Measurements from ENCODE around the gene KAT8. TPM values are rescaled to one million over a fixed set of nuclear protein-coding genes. Genes with fewer than 3 reads are reported as not detected.

KAT8 gene
- total and polyA plus RNA-seq, 9 of the 15 experiments (the other 6 are each of a cell fraction or from before 2014, with no cell fraction given): 10.0 to 98.5 (median 76.4) TPM

Small RNA genes lying within 50 kb of the gene (small RNA-seq; reads per million reads assigned to genes)
- not detected for gene AC009088.4
- not detected for gene NDUFA3P6

Other genes starting within 250 kb of the KAT8 start
Only the 7 nearest of the 21 such genes appear.
- 8.1 and 11.4 TPM in 2 replicates for gene ZNF668, start 43.4 kb upstream of the KAT8 start, total RNA-seq (2014; rRNA removed)
- gene ZNF668, start 43.4 kb upstream of the KAT8 start, total RNA-seq (2014; rRNA removed; fragmentation: Illumina TruSeq; extraction: Trizol): 0.83 and 1.6 TPM in 2 replicates
- 4.4 and 5.2 TPM in 2 replicates for gene ZNF668, start 43.4 kb upstream of the KAT8 start, total RNA-seq (2015; rRNA removed; fragmentation: Illumina TruSeq; extraction: Trizol)
- gene ZNF668, start 43.4 kb upstream of the KAT8 start, total RNA-seq (2021): 13.5 and 15.3 TPM in 2 replicates
- gene ZNF668, start 43.4 kb upstream of the KAT8 start, polyA plus RNA-seq (2011; rRNA removed): 3.0 and 4.7 TPM in 2 replicates
- gene ZNF668, start 43.4 kb upstream of the KAT8 start, polyA plus RNA-seq (2014; fragmentation: Illumina TruSeq; extraction: Trizol): 3.1 and 3.3 TPM in 2 replicates
- under 1 TPM in 1 of 2 experiments, not detected in 1; 0.04 TPM for gene ZNF668, start 43.4 kb upstream of the KAT8 start, polyA plus RNA-seq (2014; fragmentation: Nextera tagmentation; extraction: Ambion mirVana)
- 7.9 and 10.1 TPM in 2 replicates for gene ZNF668, start 43.4 kb upstream of the KAT8 start, polyA plus RNA-seq (2014; rRNA removed)
- gene ZNF646, start 43.2 kb upstream of the KAT8 start, total RNA-seq (2014; rRNA removed): 17.3 and 20.7 TPM in 2 replicates
- gene ZNF646, start 43.2 kb upstream of the KAT8 start, total RNA-seq (2014; rRNA removed; fragmentation: Illumina TruSeq; extraction: Trizol): 3.8 and 4.3 TPM in 2 replicates
- 10.6 and 10.7 TPM in 2 replicates for gene ZNF646, start 43.2 kb upstream of the KAT8 start, total RNA-seq (2015; rRNA removed; fragmentation: Illumina TruSeq; extraction: Trizol)
- 16.1 and 20.6 TPM in 2 replicates for gene ZNF646, start 43.2 kb upstream of the KAT8 start, total RNA-seq (2021)
- gene ZNF646, start 43.2 kb upstream of the KAT8 start, polyA plus RNA-seq (2011; rRNA removed): 3.4 and 4.8 TPM in 2 replicates
- gene ZNF646, start 43.2 kb upstream of the KAT8 start, polyA plus RNA-seq (2014; fragmentation: Illumina TruSeq; extraction: Trizol): 8.0 and 11.1 TPM in 2 replicates
- gene ZNF646, start 43.2 kb upstream of the KAT8 start, polyA plus RNA-seq (2014; fragmentation: Nextera tagmentation; extraction: Ambion mirVana): under 1 TPM; 0.08 to 0.10 TPM
- gene ZNF646, start 43.2 kb upstream of the KAT8 start, polyA plus RNA-seq (2014; rRNA removed): 9.9 and 10.4 TPM in 2 replicates
- gene PRSS53, start 28.7 kb upstream of the KAT8 start, total RNA-seq (2014; rRNA removed): 0.78 and 1.1 TPM in 2 replicates
- 0.16 and 0.40 TPM in 2 replicates for gene PRSS53, start 28.7 kb upstream of the KAT8 start, total RNA-seq (2014; rRNA removed; fragmentation: Illumina TruSeq; extraction: Trizol)
- 0.43 and 0.57 TPM in 2 replicates for gene PRSS53, start 28.7 kb upstream of the KAT8 start, total RNA-seq (2015; rRNA removed; fragmentation: Illumina TruSeq; extraction: Trizol)
- gene PRSS53, start 28.7 kb upstream of the KAT8 start, total RNA-seq (2021): 0.85 and 1.3 TPM in 2 replicates
- gene PRSS53, start 28.7 kb upstream of the KAT8 start, polyA plus RNA-seq (2011; rRNA removed): 0.78 and 1.9 TPM in 2 replicates
- 0.45 and 0.69 TPM in 2 replicates for gene PRSS53, start 28.7 kb upstream of the KAT8 start, polyA plus RNA-seq (2014; fragmentation: Illumina TruSeq; extraction: Trizol)
- gene PRSS53, start 28.7 kb upstream of the KAT8 start, polyA plus RNA-seq (2014; fragmentation: Nextera tagmentation; extraction: Ambion mirVana): not detected
- gene PRSS53, start 28.7 kb upstream of the KAT8 start, polyA plus RNA-seq (2014; rRNA removed): 1.7 and 1.9 TPM in 2 replicates
- gene VKORC1, start 22.9 kb upstream of the KAT8 start, total RNA-seq (2014; rRNA removed): 68.1 and 83.3 TPM in 2 replicates
- 28.8 and 32.1 TPM in 2 replicates for gene VKORC1, start 22.9 kb upstream of the KAT8 start, total RNA-seq (2014; rRNA removed; fragmentation: Illumina TruSeq; extraction: Trizol)
- gene VKORC1, start 22.9 kb upstream of the KAT8 start, total RNA-seq (2015; rRNA removed; fragmentation: Illumina TruSeq; extraction: Trizol): 36.1 and 37.2 TPM in 2 replicates
- 62.1 and 66.1 TPM in 2 replicates for gene VKORC1, start 22.9 kb upstream of the KAT8 start, total RNA-seq (2021)
- 119 and 164 TPM in 2 replicates for gene VKORC1, start 22.9 kb upstream of the KAT8 start, polyA plus RNA-seq (2011; rRNA removed)
- 70.3 and 79.1 TPM in 2 replicates for gene VKORC1, start 22.9 kb upstream of the KAT8 start, polyA plus RNA-seq (2014; fragmentation: Illumina TruSeq; extraction: Trizol)
- gene VKORC1, start 22.9 kb upstream of the KAT8 start, polyA plus RNA-seq (2014; fragmentation: Nextera tagmentation; extraction: Ambion mirVana): 10 to 100 TPM; 30.0 to 47.3 TPM
- gene VKORC1, start 22.9 kb upstream of the KAT8 start, polyA plus RNA-seq (2014; rRNA removed): 112 and 121 TPM in 2 replicates
- 29.1 and 36.4 TPM in 2 replicates for gene BCKDK, start 9.3 kb upstream of the KAT8 start, total RNA-seq (2014; rRNA removed)
- 6.0 and 9.0 TPM in 2 replicates for gene BCKDK, start 9.3 kb upstream of the KAT8 start, total RNA-seq (2014; rRNA removed; fragmentation: Illumina TruSeq; extraction: Trizol)
- gene BCKDK, start 9.3 kb upstream of the KAT8 start, total RNA-seq (2015; rRNA removed; fragmentation: Illumina TruSeq; extraction: Trizol): 10.8 and 11.7 TPM in 2 replicates
- 33.1 and 34.8 TPM in 2 replicates for gene BCKDK, start 9.3 kb upstream of the KAT8 start, total RNA-seq (2021)
- 13.1 and 23.5 TPM in 2 replicates for gene BCKDK, start 9.3 kb upstream of the KAT8 start, polyA plus RNA-seq (2011; rRNA removed)
- 22.4 and 29.2 TPM in 2 replicates for gene BCKDK, start 9.3 kb upstream of the KAT8 start, polyA plus RNA-seq (2014; fragmentation: Illumina TruSeq; extraction: Trizol)
- 1 to 10 TPM in 1 of 2 experiments, under 1 TPM in 1; 0.58 to 1.5 TPM for gene BCKDK, start 9.3 kb upstream of the KAT8 start, polyA plus RNA-seq (2014; fragmentation: Nextera tagmentation; extraction: Ambion mirVana)
- 25.1 and 27.1 TPM in 2 replicates for gene BCKDK, start 9.3 kb upstream of the KAT8 start, polyA plus RNA-seq (2014; rRNA removed)
- 1.7 and 2.4 TPM in 2 replicates for gene PRSS8, start 18.1 kb downstream of the KAT8 start, total RNA-seq (2014; rRNA removed)
- 0.32 and 0.69 TPM in 2 replicates for gene PRSS8, start 18.1 kb downstream of the KAT8 start, total RNA-seq (2014; rRNA removed; fragmentation: Illumina TruSeq; extraction: Trizol)
- gene PRSS8, start 18.1 kb downstream of the KAT8 start, total RNA-seq (2015; rRNA removed; fragmentation: Illumina TruSeq; extraction: Trizol): 0.72 and 0.83 TPM in 2 replicates
- gene PRSS8, start 18.1 kb downstream of the KAT8 start, total RNA-seq (2021): 3.0 and 3.9 TPM in 2 replicates
- gene PRSS8, start 18.1 kb downstream of the KAT8 start, polyA plus RNA-seq (2011; rRNA removed): 0.77 and 7.6 TPM in 2 replicates
- gene PRSS8, start 18.1 kb downstream of the KAT8 start, polyA plus RNA-seq (2014; fragmentation: Illumina TruSeq; extraction: Trizol): 2.7 and 4.5 TPM in 2 replicates
- gene PRSS8, start 18.1 kb downstream of the KAT8 start, polyA plus RNA-seq (2014; fragmentation: Nextera tagmentation; extraction: Ambion mirVana): under 1 TPM in 1 of 2 experiments, not detected in 1; 0.25 TPM
- gene PRSS8, start 18.1 kb downstream of the KAT8 start, polyA plus RNA-seq (2014; rRNA removed): 3.1 and 6.3 TPM in 2 replicates
- gene PRSS36, start 32.4 kb downstream of the KAT8 start, total RNA-seq (2014; rRNA removed): 0.82 and 1.2 TPM in 2 replicates
- 0.38 TPM in 1 of 2 replicates, not detected in the other for gene PRSS36, start 32.4 kb downstream of the KAT8 start, total RNA-seq (2014; rRNA removed; fragmentation: Illumina TruSeq; extraction: Trizol)
- gene PRSS36, start 32.4 kb downstream of the KAT8 start, total RNA-seq (2015; rRNA removed; fragmentation: Illumina TruSeq; extraction: Trizol): 0.36 and 0.68 TPM in 2 replicates
- 0.56 and 1.1 TPM in 2 replicates for gene PRSS36, start 32.4 kb downstream of the KAT8 start, total RNA-seq (2021)
- gene PRSS36, start 32.4 kb downstream of the KAT8 start, polyA plus RNA-seq (2011; rRNA removed): 0.54 and 0.85 TPM in 2 replicates
- 0.57 and 0.68 TPM in 2 replicates for gene PRSS36, start 32.4 kb downstream of the KAT8 start, polyA plus RNA-seq (2014; fragmentation: Illumina TruSeq; extraction: Trizol)
- under 1 TPM in 1 of 2 experiments, not detected in 1; 0.22 TPM for gene PRSS36, start 32.4 kb downstream of the KAT8 start, polyA plus RNA-seq (2014; fragmentation: Nextera tagmentation; extraction: Ambion mirVana)
- 0.09 and 0.45 TPM in 2 replicates for gene PRSS36, start 32.4 kb downstream of the KAT8 start, polyA plus RNA-seq (2014; rRNA removed)